Stimulated activated CD8-positive, alpha-beta memory T cell treated with anti-CD3 and anti-CD28 coated beads, Interleukin-15, amount 100 ng/mL, for 24 hours (primary cell): ENCODE measurements around the gene TINAGL1.

Source experiments
- DNase-seq: peaks from one replicate; pipeline ENCODE4 v3.0.0-alpha.2; 2020; ENCODE audit warnings: low read depth

TINAGL1 gene

GRCh38 chr1:31607360-31607759, 31.0 kb downstream of the TINAGL1 start:
- no peak for DNase-seq

- no peak for DNase-seq
These were observed 33.3 kb downstream of the TINAGL1 start for GRCh38 chr1:31609514-31610118.

GRCh38 chr1:31614414-31615005, 38.2 kb downstream of the TINAGL1 start:
- no peak for DNase-seq

- DNase-seq = no peak
These were observed 39.1 kb downstream of the TINAGL1 start for GRCh38 chr1:31615414-31615813.

- DNase-seq = no peak
These were observed 39.6 kb downstream of the TINAGL1 start for GRCh38 chr1:31615939-31616338.

GRCh38 chr1:31617218-31617915, 41.1 kb downstream of the TINAGL1 start, which contains the start of gene HCRTR1:
TSS of gene HCRTR1 (plus strand) at chr1:31617689. CDS start at chr1:31619193, 1,504 bp downstream.
- no peak for DNase-seq

- peak; percentile 16 for DNase-seq
These were observed 41.8 kb downstream of the TINAGL1 start for GRCh38 chr1:31617916-31618746.

GRCh38 chr1:31618916-31619846, 42.9 kb downstream of the TINAGL1 start:
- DNase-seq = no peak

GRCh38 chr1:31620631-31621497, 44.5 kb downstream of the TINAGL1 start:
- DNase-seq = no peak

- DNase-seq = no peak
These were observed 45.1 kb downstream of the TINAGL1 start for GRCh38 chr1:31621498-31621820.

- no peak for DNase-seq
These were observed 45.8 kb downstream of the TINAGL1 start for GRCh38 chr1:31621847-31622730.

GRCh38 chr1:31623365-31623764, 47.0 kb downstream of the TINAGL1 start:
- DNase-seq = no peak

- no peak for DNase-seq
These were observed 48.0 kb downstream of the TINAGL1 start for GRCh38 chr1:31624309-31624708.

GRCh38 chr1:31624731-31625514, 48.6 kb downstream of the TINAGL1 start:
- DNase-seq = no peak

- no peak for DNase-seq
These were observed 49.4 kb downstream of the TINAGL1 start for GRCh38 chr1:31625561-31626222.

- no peak for DNase-seq
These were observed 50.2 kb downstream of the TINAGL1 start for GRCh38 chr1:31626223-31627207.
